Activated CD8-positive, alpha-beta T cell treated with anti-CD3 and anti-CD28 coated beads for 36 hours (primary cell): ENCODE results near the gene CTDP1. TPM values are rescaled to one million over a fixed set of nuclear protein-coding genes. Genes with fewer than 3 reads are reported as not detected.

Experiments
- ATAC-seq: fragments of 200-7000 bp; cut with Tn5 transposase; one replicate; pipeline ENCODE4 v1.10.0; 2021; ENCODE audit warnings: mild to moderate bottlenecking, moderate library complexity
- CTCF ChIA-PET: fragments of 350-600 bp; sonication (Branson Sonifier 250); formaldehyde crosslinking; loops from one replicate; lab custom pipeline; 2021; ENCODE audit warnings: antibody characterized with exemption; lab: Charles Lee
- POLR2A ChIA-PET: fragments of 350-600 bp; sonication (Branson Sonifier 250); formaldehyde crosslinking; loops from one replicate; lab custom pipeline; 2021; ENCODE audit warnings: antibody characterized with exemption; lab: Charles Lee
- DNase-seq: peaks from one replicate; pipeline ENCODE4 v3.0.0-alpha.2; 2020
- H3K27ac Mint-ChIP-seq: one replicate; pipeline ENCODE4 v1.8.0; 2021; ENCODE audit warnings: mild to moderate bottlenecking, mixed read lengths
- H3K27me3 Mint-ChIP-seq: one replicate; pipeline ENCODE4 v1.8.0; 2021; ENCODE audit warnings: mixed read lengths
- H3K36me3 Mint-ChIP-seq: one replicate; pipeline ENCODE4 v1.8.0; 2021; ENCODE audit warnings: low read depth, mixed read lengths
- H3K4me1 Mint-ChIP-seq: one replicate; pipeline ENCODE4 v1.8.0; 2021; ENCODE audit warnings: low read depth, mixed read lengths
- H3K4me3 Mint-ChIP-seq: one replicate; pipeline ENCODE4 v1.8.0; 2021; ENCODE audit warnings: mild to moderate bottlenecking, moderate library complexity, mixed read lengths
- H3K9me3 Mint-ChIP-seq: one replicate; pipeline ENCODE4 v1.8.0; 2021; ENCODE audit warnings: mixed read lengths
- intact Hi-C: fragments of 100-400 bp; cut with micrococcal nuclease; formaldehyde crosslinking; loops from one replicate; pipeline ENCODE4 v1.10.0; 2022
- total RNA-seq, 2 experiments: library from RNA; stranded (reverse); gene quantifications; one replicate each; pipeline ENCODE4 v1.2.3, GENCODE V29; 2021
- TF ChIP-seq, protein P1 (sequence below): fragments of 200-600 bp; IDR thresholded peaks from one replicate; pipeline ENCODE4 v1.8.0; 2022; ENCODE audit warnings: antibody characterized with exemption, mild to moderate bottlenecking

CTDP1 gene
- total RNA-seq, 2 experiments from 2014 or later = 54.9 to 55.6 TPM

DNA sequence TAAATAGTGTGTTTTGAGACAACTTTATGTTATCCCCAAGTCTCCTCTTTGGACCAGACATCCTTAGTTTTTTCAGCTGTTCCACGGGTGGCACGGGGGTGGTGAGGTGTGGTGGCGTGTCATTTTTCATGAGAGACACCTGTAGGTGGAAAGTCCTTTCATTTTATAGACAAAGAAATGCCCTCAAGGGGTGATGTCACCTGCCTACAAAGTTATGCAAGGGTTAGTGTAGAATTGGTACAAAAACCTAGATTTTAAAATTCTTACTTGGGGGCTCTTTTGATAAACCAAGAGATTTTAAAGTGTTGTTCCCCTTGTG is 15.3 kb downstream of the CTDP1 start:
- ChIA-PET CTCF (no interaction called here), POLR2A (no interaction called here)
- Mint-ChIP-seq H3K4me1 (peaks cover 26% of the 10 kb centered on the region), H3K4me3 (no peak overlapping the region), H3K36me3 (peaks cover 31% of the 10 kb centered on the region), H3K27me3 (no peaks in the 10 kb centered on the region), H3K9me3 (no peaks in the 10 kb centered on the region), H3K27ac (peak overlapping the region; percentile 59)
- DNase-seq (no peak), ATAC-seq (no peak)
- TF ChIP-seq, protein P1, sequence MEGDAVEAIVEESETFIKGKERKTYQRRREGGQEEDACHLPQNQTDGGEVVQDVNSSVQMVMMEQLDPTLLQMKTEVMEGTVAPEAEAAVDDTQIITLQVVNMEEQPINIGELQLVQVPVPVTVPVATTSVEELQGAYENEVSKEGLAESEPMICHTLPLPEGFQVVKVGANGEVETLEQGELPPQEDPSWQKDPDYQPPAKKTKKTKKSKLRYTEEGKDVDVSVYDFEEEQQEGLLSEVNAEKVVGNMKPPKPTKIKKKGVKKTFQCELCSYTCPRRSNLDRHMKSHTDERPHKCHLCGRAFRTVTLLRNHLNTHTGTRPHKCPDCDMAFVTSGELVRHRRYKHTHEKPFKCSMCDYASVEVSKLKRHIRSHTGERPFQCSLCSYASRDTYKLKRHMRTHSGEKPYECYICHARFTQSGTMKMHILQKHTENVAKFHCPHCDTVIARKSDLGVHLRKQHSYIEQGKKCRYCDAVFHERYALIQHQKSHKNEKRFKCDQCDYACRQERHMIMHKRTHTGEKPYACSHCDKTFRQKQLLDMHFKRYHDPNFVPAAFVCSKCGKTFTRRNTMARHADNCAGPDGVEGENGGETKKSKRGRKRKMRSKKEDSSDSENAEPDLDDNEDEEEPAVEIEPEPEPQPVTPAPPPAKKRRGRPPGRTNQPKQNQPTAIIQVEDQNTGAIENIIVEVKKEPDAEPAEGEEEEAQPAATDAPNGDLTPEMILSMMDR = no peak
- intact Hi-C loops = no loop called here

DNA sequence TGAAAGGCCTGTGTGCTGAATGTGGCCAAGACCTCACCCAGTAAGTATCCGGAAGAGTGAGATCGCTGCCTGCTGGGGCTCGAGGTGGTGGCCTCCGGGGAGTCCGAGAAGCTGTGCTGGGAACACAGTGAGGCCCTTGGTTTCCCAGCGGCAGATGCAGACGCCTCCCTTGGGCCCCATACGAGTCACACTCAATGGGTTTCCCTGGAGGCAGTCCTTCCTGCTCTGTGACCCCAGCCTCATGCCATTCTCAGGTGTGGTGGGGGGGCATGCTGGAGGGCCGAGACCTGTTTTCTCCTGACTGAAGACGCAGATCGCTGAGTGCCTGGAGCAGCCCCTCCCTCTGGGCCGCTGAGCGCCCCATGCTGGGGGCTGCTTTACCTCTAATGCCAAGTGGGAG is 15.7 kb downstream of the CTDP1 start:
- Mint-ChIP-seq H3K27me3 (no peaks in the 10 kb centered on the region), H3K9me3 (no peaks in the 10 kb centered on the region), H3K4me3 (no peak overlapping the region), H3K36me3 (peaks cover 35% of the 10 kb centered on the region), H3K4me1 (peaks cover 21% of the 10 kb centered on the region), H3K27ac (peak overlapping the region; percentile 59)
- intact Hi-C loops = no loop called here
- ChIA-PET POLR2A (no interaction called here), CTCF (no interaction called here)
- ATAC-seq = no peak
- TF ChIP-seq, protein P1 = no peak
- no peak for DNase-seq

DNA sequence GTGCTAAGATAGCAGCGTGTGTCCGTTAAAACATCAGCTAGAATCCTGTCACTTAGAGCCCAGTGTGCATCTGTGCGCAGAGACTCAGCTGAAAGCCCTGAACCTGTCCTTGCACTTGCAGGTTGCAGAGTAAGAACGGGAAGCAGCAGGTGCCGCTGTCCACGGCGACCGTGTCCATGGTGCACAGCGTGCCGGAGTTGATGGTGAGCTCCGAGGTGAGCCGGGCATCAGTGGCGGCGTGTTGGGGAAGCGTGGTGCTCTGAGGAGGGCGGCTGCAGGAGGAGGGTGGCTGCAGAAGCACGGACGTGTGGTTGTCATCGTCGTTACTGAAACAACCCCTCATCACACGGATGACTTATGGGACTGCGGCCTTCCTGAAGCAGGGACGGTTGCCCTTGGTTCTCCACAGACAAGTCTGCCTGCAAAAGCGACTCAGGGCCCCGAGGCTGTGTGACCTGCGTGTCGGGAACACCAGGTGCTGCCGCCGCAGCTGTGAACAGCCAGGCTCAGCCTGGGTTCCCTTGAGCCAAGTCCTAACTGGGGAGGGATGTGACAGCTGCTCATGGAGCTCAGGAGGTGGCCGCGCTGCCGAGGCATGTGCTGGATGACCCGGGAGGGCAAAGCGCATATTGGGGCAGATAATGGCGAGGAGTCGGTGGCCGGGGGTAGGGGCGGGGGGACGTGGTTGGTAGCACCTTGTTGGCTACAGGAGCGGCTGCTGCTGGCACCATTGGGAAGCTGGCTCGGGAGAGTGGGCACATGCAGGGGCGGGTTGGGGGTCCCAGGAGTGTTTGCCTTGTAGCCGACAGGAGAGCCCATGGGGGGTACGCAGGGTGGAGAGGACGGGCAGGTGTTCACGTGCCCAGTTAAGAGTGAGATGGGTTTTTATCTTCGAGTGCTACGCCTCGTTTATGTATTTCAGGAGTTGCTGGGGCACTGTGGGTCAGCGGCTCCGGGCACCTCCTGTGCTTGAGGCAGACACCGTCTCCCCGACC is 16.6 kb downstream of the CTDP1 start:
- ATAC-seq (no peak), DNase-seq (no peak)
- H3K4me1 Mint-ChIP-seq = peaks cover 18% of the 10 kb centered on the region
- no peak overlapping the region for H3K4me3 Mint-ChIP-seq
- H3K27me3 Mint-ChIP-seq = no peaks in the 10 kb centered on the region
- no peaks in the 10 kb centered on the region for H3K9me3 Mint-ChIP-seq
- TF ChIP-seq, protein P1 = no peak
- no peak overlapping the region for H3K27ac Mint-ChIP-seq
- POLR2A ChIA-PET = no interaction called here
- CTCF ChIA-PET = no interaction called here
- intact Hi-C loops = no loop called here
- peaks cover 39% of the 10 kb centered on the region for H3K36me3 Mint-ChIP-seq

DNA sequence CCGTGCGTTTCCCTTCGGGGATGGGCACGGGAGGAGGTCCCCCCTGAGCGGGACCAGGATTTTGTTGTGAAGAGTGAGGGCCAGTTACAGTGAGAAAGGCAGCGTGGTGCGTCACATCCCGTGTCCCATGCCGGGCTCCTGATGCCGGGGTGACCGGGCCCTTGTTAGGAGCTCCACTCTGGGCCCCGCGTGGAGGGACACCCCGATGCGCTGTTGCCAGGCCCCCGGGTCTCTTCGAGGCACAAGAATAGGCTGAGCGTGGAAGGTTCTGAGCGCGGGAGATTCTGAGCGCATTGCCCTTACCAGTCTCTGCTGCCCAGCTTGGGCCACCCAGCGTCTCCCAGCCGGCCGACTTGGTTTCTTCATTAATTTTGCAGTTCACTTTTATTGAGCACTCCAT is 17.6 kb downstream of the CTDP1 start:
- Mint-ChIP-seq H3K9me3 (no peaks in the 10 kb centered on the region), H3K27ac (no peak overlapping the region), H3K4me1 (peaks cover 17% of the 10 kb centered on the region), H3K4me3 (no peak overlapping the region), H3K27me3 (no peaks in the 10 kb centered on the region), H3K36me3 (peaks cover 46% of the 10 kb centered on the region)
- ATAC-seq (no peak), DNase-seq (no peak)
- intact Hi-C loops = no loop called here
- TF ChIP-seq, protein P1 = no peak
- ChIA-PET CTCF (no interaction called here), POLR2A (no interaction called here)

DNA sequence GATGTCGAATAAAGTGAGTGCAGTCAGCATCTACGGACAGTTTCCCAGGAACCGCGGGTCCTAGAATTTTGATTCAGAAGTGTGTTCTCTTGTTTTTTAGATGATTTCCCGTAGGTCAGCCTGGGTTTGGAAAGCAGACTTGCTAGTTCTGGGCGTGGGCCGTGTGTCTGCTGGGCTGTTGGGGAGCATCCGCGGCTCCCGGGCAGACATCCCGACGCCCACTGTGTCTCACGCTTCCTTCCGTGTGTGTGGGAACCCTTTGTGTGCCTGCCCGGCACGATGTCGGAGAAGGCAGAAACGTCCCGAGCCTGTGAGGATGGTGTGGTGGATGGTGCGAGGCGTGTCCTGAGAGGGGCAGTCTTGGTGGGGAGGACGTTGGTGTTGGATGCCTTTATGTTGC is 18.4 kb downstream of the CTDP1 start:
- no peak overlapping the region for H3K27ac Mint-ChIP-seq
- TF ChIP-seq, protein P1 = no peak
- ChIA-PET CTCF (no interaction called here), POLR2A (no interaction called here)
- H3K4me3 Mint-ChIP-seq = no peak overlapping the region
- DNase-seq = no peak
- H3K9me3 Mint-ChIP-seq = no peaks in the 10 kb centered on the region
- intact Hi-C loops = no loop called here
- H3K36me3 Mint-ChIP-seq = peaks cover 46% of the 10 kb centered on the region
- ATAC-seq = no peak
- H3K4me1 Mint-ChIP-seq = peaks cover 9% of the 10 kb centered on the region
- H3K27me3 Mint-ChIP-seq = no peaks in the 10 kb centered on the region
